ENCODE measurements around the gene MYOZ3. TPM values are rescaled to one million over a fixed set of nuclear protein-coding genes. Genes with fewer than 3 reads are reported as not detected.

MYOZ3 gene
- polyA plus RNA-seq, 1 donor from 2014 or later: not detected

DNA sequence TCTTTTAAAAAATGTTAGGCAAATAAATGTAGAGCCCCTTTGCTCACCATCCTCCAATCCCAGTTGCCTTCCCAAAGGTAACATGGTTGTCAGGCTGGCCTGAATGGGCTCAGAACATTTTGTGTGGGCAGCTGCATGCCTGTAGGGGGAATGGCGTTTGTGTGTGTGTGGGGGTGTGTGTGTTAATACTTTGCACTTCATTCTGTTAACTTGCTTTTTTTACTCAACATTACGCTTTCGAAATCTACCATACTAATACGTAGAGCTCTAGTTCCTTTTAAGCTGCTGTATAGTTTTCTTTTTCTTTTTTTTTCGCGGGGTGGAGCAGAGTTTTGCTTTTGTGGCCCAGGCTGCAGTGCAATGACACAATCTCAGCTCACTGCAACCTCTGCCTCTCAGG lies 14.0 kb downstream of the MYOZ3 start:
- no peaks in the 10 kb centered on the region for H3K9me2 ChIP-seq (ENCODE audit: insufficient read depth, low read length)
- no peaks in the 10 kb centered on the region for H3K79me2 ChIP-seq (replicated peaks; ENCODE audit: insufficient read depth, low read length)
- no peaks in the 10 kb centered on the region for H3K36me3 ChIP-seq (ENCODE audit: insufficient read depth, low read length)
- peaks cover 30% of the 10 kb centered on the region for H3K27me3 ChIP-seq (ENCODE audit: insufficient read depth, low read depth, low read length)
- H3K9ac ChIP-seq (ENCODE audit: low read length): no peak overlapping the region
- H3K9me3 ChIP-seq (ENCODE audit: low read length): no peaks in the 10 kb centered on the region
- TF ChIP-seq MXI1 (conservative IDR thresholded peaks at IDR 0.05; ENCODE audit: poor library complexity, severe bottlenecking) (no peak), POLR2AphosphoS5 (IDR thresholded peaks at IDR 0.05) (no peak), EP300 (conservative IDR thresholded peaks at IDR 0.05; ENCODE audit: poor library complexity, severe bottlenecking) (no peak), EZH2 (IDR thresholded peaks at IDR 0.05; ENCODE audit: borderline replicate concordance, insufficient read depth, low read length, poor library complexity, severe bottlenecking) (no peak), RAD21 (conservative IDR thresholded peaks at IDR 0.05) (no peak), SMC3 (conservative IDR thresholded peaks at IDR 0.05; ENCODE audit: poor library complexity) (no peak), TAF1 (IDR thresholded peaks at IDR 0.05; ENCODE audit: low read depth) (no peak), REST (IDR thresholded peaks at IDR 0.05; ENCODE audit: borderline replicate concordance) (no peak)
- TF ChIP-seq, protein P1, sequence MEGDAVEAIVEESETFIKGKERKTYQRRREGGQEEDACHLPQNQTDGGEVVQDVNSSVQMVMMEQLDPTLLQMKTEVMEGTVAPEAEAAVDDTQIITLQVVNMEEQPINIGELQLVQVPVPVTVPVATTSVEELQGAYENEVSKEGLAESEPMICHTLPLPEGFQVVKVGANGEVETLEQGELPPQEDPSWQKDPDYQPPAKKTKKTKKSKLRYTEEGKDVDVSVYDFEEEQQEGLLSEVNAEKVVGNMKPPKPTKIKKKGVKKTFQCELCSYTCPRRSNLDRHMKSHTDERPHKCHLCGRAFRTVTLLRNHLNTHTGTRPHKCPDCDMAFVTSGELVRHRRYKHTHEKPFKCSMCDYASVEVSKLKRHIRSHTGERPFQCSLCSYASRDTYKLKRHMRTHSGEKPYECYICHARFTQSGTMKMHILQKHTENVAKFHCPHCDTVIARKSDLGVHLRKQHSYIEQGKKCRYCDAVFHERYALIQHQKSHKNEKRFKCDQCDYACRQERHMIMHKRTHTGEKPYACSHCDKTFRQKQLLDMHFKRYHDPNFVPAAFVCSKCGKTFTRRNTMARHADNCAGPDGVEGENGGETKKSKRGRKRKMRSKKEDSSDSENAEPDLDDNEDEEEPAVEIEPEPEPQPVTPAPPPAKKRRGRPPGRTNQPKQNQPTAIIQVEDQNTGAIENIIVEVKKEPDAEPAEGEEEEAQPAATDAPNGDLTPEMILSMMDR (IDR thresholded peaks at IDR 0.05; ENCODE audit: poor library complexity, severe bottlenecking): no peak
- H3K27ac ChIP-seq (ENCODE audit: low read length): no peak overlapping the region
- no peak overlapping the region for H3K4me3 ChIP-seq (ENCODE audit: low read length)
- H3K4me2 ChIP-seq (ENCODE audit: low read length): no peak overlapping the region
- H3F3A ChIP-seq (ENCODE audit: insufficient read depth, low read length, poor library complexity, severe bottlenecking): no peaks in the 10 kb centered on the region
- no peak overlapping the region for H2AFZ ChIP-seq (ENCODE audit: low read depth, low read length)
- no peaks in the 10 kb centered on the region for H4K20me1 ChIP-seq (ENCODE audit: insufficient read depth)

- TF ChIP-seq MXI1 (conservative IDR thresholded peaks at IDR 0.05; ENCODE audit: poor library complexity, severe bottlenecking) (no peak), POLR2AphosphoS5 (IDR thresholded peaks at IDR 0.05) (no peak), REST (IDR thresholded peaks at IDR 0.05; ENCODE audit: borderline replicate concordance) (no peak), TAF1 (IDR thresholded peaks at IDR 0.05; ENCODE audit: low read depth) (no peak), SMC3 (conservative IDR thresholded peaks at IDR 0.05; ENCODE audit: poor library complexity) (no peak), EZH2 (IDR thresholded peaks at IDR 0.05; ENCODE audit: borderline replicate concordance, insufficient read depth, low read length, poor library complexity, severe bottlenecking) (no peak), EP300 (conservative IDR thresholded peaks at IDR 0.05; ENCODE audit: poor library complexity, severe bottlenecking) (no peak), RAD21 (conservative IDR thresholded peaks at IDR 0.05) (no peak)
- TF ChIP-seq, protein P1 (IDR thresholded peaks at IDR 0.05; ENCODE audit: poor library complexity, severe bottlenecking): no peak
- H3K9me2 ChIP-seq (ENCODE audit: insufficient read depth, low read length): no peaks in the 10 kb centered on the region
- H3K4me2 ChIP-seq (ENCODE audit: low read length): no peak overlapping the region
- no peak overlapping the region for H3K27ac ChIP-seq (ENCODE audit: low read length)
- no peak overlapping the region for H3K9ac ChIP-seq (ENCODE audit: low read length)
- no peak overlapping the region for H3K4me3 ChIP-seq (ENCODE audit: low read length)
- no peaks in the 10 kb centered on the region for H4K20me1 ChIP-seq (ENCODE audit: insufficient read depth)
- H3K36me3 ChIP-seq (ENCODE audit: insufficient read depth, low read length): no peaks in the 10 kb centered on the region
- H3K9me3 ChIP-seq (ENCODE audit: low read length): no peaks in the 10 kb centered on the region
- no peak overlapping the region for H2AFZ ChIP-seq (ENCODE audit: low read depth, low read length)
- peaks cover 16% of the 10 kb centered on the region for H3K27me3 ChIP-seq (ENCODE audit: insufficient read depth, low read depth, low read length)
- no peaks in the 10 kb centered on the region for H3K79me2 ChIP-seq (replicated peaks; ENCODE audit: insufficient read depth, low read length)
- no peaks in the 10 kb centered on the region for H3F3A ChIP-seq (ENCODE audit: insufficient read depth, low read length, poor library complexity, severe bottlenecking)
Measured at GRCh38 chr5:150676578-150676977, 15.5 kb downstream of the MYOZ3 start.
